Muscle of back (tissue), 11 donors: Measurements from ENCODE around the gene FBL. TPM values are rescaled to one million over a fixed set of nuclear protein-coding genes. Genes with fewer than 3 reads are reported as not detected.
A peak's percentile ranks its signal among the peaks of the same experiment; 100 is the strongest.
"Not testable (repeated sequence)": the region's sequence is repeated elsewhere in the genome, so short reads cannot be mapped to it uniquely, and the experiment has no call there.

Experiments used
- DNase-seq, 3 donors: peaks; one replicate each; pipeline versions ENCODE4 v3.0.0 to v3.0.0-alpha.2; 2013
- polyA plus RNA-seq, 10 donors: library from polyadenylated mRNA; unstranded; fragments of 120-200 nt; gene quantifications; one replicate each; pipeline ENCODE4 v1.2.1, GENCODE V29; 2013; ENCODE audit not compliant: insufficient read length in 10 of 10

The FBL gene
- polyA plus RNA-seq, 10 donors: 213 to 384 (median 252) TPM

DNA sequence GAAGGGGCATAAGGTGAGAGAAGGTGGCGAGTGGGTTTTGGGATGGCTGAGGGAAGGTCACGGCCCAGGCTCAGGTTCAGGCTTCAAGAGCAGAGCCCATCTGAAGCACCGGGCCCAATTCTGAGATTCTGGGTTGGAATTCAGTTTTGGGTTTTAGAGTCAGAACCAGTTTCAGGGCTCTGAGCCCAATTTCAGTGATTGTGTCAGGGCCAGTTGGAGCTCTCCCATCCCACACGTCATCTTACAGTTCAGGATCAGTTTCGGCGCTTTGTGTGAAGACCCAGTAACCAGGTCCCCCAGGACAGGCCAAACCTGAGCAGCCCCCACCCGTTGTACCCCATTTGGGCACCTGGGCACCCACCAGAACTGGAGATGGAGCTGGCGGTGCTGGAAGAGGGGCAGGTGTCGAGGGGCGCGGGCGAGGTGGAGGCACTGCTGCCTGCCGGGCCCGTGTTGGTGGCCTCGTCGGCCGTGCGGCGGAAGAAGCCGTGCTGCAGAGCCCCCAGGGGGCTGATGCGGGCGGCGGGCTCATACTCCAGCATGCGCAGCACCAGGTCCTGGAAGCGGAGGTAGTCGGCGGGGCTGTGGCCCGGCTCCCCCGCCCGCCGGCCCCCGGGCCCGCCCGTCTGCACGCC lies 19.8 kb downstream of the FBL start:
- DNase-seq: no peak

- no peak for DNase-seq
Measured at GRCh38 chr19:39825531-39826076, 20.6 kb downstream of the FBL start.

DNA sequence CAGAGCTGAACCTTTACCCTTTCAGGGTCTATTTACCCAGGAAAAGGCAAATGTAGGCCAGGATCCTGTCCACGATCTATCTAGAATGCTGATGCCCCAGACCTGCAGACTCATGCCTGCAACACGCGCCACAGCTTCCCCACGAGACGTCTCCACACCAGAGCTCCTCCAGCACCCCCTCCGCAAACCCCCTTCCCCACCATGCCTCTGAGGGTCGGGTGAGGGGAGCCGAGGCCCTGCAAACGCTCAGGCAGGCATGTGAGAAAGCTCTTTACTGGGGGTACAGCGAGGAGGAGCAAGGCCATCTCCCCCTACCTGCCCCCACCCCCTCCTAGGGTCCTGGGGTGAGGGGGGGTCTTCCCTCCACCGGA lies 21.1 kb downstream of the FBL start:
- DNase-seq: no peak

- DNase-seq: peak; percentile 90 to 96 (median 91)
Measured at GRCh38 chr19:39824143-39825092, 21.8 kb downstream of the FBL start.

GRCh38 chr19:39823686-39824085 lies 22.5 kb downstream of the FBL start:
- DNase-seq: no peak

DNA sequence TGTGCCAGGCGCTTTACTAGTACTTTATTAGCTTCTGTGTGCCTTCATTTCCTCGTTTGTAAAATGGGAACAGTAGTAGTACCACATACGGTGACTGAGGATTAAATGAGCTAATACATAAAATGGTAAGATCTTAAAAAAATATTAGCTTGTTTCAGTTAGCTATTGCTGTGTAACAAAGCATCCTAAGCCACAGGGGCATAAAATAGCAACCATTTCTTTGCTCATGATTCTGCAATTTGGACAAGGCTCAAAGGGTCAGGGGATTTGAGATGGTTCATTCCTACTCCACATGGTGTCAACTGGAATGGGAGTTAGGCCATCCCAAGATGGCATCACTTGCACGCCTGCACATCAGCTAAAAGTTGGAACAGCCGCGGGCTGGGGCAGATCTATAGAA lies 25.5 kb downstream of the FBL start:
- no peak for DNase-seq

DNA sequence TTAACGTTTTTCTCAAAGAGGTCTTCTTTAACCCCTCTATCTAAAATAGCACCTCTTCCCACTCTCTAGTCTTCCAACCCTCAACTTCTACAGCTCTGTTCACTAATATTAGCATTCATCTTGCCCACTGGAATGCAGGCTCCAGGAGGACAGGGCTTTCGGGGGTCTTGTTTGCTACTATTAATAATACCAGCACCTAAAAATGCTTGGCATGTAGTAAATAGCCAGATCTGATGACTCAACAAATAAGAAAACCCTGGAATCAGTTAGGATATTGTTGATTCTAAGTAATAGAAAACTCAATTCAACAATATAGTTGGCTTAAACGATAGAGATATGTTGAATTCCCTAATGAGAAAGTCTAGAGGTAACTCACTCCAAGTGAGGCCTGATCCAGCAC lies 26.4 kb downstream of the FBL start:
- no peak for DNase-seq

DNA sequence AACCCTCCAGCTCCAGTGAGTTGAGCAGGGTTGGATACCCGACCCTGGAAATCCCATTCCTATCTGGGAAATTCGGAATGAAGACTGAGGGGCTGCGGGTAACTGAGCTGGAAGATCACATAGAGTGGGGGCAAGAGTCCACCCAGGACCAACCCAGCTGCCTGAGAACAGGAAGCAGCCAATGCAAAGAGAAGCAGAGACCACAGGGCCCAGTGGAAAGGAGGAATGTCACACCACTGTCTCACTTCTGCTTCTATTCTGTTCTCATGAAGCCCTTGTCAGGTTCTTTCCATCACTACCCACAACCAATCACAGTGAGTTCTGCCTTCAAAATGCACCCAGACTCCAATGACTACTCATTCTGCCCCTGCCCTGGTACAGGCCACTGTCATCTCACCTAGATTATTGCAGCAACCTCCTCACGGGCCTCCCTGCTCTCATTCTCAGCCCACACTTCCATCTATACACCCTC lies 27.5 kb downstream of the FBL start:
- no peak for DNase-seq

DNA sequence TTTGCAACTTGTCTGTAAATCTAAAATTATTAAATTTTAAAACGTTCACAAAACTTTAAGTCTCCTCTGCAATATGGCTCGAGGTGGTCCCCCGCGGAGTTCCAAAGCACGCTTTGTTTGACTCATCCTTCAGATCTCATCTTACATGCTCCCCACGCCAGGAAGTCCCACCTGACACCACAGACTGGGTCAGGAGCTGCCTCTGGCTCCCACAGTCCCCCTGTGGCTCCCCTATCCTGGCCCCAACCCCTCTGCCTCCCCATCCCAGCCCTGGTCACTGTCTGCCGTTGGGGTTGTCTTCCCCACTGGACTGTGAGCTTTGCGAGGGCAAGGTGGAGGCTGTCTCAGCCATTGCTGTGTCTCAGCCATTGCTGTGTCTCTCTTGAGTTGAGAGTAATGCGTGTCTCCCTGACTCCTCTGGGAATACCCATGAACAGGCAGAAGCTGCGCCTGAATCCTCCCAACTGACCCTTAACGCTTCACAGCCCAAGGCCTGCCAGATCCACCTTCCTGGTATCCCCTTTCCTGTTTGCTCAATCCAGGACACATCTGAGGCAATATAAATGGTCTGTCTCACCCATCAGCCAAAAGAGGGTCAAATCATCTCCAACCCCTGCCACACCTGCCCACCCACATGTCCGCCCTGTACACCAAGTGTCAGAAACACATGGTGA lies 28.2 kb downstream of the FBL start:
- DNase-seq: no peak

DNA sequence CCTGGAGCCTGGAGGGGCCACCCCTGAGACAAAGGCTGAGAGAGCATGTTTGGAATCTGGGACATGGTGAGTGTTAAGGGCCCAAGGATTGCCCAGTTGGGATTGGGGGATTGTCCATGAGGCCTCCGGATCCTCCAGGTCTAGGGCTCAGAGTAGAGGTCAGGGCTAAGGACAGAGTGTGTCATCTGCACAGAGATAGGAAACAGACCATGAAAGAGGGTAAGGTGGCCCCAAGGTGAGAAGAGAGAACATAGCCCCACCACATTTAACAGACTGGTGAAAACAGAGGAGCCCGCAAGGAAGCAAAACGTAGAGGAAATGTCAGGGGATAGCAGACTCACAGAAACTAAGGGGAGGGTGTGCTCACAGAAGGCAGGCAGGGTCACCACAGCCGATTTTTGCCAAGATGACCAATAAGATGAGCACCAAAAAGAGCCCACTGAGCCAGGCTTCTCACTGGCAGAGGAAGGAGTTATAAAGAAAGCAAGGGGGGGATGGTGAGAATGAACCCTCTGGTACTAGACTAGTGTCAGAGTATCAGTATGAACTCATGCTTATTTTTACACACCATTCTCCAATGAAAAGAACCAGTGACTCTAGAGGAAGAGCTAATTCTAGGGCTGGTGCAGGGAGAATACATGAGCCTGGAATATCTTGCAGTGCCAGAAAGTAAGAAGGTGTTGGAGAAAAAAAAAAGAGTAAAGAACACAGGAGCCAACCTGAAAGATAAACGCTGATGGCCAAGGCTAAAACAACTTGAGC lies 29.7 kb downstream of the FBL start:
- DNase-seq: no peak

DNA sequence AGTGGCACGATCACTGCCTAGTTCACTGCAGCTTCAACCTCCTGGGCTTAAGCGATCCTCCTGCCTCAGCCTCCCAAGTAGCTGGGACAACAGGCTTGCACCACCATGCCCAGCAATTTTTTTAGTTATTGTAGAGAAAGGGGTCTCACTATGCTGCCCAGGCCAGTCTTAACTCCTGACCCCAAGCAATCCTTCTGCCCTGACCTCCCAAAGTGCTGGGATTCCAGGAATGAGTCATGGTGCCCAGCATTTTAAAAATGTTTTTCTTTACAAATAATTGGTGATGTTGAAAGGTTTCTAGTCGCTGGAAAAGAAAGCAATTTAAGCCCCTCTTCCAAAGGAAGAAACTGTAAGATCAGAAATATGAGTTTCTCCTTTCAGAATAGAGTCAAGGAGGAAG lies 31.6 kb downstream of the FBL start:
- DNase-seq: no peak

GRCh38 chr19:39814111-39814510 lies 32.1 kb downstream of the FBL start:
- not testable (repeated sequence) for DNase-seq

DNA sequence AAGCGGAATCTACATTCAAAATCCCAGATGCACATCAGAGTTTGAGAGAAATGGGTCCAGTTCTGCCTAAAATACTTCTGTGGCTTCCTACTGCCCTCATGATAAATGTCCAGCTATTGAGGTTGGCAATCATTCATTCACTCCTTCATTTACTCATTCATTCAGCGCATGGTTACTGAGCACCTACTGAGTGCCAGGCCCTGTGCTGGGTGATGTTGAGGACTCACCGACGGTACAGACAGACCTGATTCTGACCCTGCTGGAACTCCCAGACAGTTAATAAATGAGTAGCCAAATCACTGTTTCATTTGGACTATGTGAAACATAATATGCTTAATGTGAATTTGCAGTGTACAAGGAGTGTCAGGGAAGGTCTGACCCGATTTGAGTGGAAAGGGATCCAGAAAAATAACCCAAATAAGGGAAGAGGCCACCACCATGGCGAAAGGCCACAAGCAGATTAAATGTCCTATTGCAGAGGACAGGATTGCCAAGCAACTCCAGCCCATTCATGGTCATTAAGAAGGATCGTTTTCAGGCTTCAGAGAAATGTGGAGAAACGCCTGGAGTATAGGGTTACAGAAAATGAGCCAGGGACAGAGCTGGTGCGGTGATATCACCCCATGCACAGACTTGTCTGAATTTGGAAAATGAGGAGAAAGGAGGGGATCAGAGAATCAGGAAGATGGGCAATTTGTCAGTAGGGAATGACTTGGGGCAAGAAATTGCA lies 32.8 kb downstream of the FBL start:
- DNase-seq: peak in 1 of 3 donors; percentile 30

DNA sequence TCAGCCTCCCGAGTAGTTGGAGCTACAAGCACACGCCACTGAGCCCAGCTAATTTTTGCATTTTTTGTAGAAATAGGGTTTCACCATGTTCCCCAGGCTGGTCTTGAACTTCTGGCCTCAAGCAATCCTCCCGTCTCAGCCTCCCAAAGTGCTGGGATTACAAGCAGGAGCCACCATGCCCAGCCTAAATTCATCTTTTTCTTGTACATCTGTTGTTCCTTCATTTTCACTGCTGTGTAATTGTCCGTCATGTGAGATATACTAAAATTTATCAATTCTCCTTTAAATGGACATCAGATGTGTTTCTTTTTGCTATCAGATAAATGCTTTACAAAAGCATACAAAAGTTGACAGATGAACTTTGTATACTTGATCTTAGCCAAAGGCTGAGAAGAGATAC lies 35.1 kb downstream of the FBL start:
- DNase-seq: no peak

- DNase-seq: no peak
Measured at GRCh38 chr19:39810424-39810823, 35.8 kb downstream of the FBL start.

DNA sequence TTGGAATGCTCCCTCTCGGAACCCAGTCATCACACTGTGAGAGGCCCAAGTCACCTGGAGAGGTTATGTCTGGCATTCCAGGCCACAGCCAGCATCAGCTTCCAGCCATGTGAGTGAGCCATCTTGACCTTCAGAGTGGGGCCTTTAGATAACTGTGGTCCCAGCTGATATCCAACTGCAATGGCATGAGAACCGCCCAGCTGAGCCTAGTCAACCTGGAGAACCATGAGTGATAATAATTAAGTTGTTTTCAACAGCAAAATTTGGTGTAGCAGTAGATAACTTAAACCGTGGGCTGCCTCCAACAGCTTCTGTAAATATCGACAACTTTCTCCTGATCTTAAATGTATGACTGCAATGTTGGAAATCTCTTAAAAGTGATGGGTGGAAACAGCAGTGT lies 36.8 kb downstream of the FBL start:
- DNase-seq: no peak

DNA sequence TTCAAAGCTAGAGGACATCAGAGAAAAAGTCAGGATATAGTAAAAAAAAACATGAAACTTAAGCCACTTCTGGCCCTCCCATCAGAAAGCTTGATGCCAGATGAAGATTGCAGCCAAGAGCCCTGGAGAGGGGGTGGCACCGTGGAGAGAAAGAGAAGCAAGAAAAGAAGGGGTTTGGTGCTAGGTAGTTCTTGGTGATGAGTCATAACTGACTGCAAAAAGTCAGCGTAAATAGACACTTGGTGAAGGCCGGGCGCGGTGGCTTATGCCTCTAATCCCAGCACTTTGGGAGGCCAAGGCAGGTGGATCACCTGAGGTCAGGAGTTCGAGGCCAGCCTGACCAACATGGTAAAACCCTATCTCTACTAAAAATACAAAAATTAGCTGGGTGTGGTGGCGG lies 37.5 kb downstream of the FBL start:
- DNase-seq: not testable (repeated sequence)

- no peak for DNase-seq
Measured at GRCh38 chr19:39807846-39808364, 38.3 kb downstream of the FBL start.

DNA sequence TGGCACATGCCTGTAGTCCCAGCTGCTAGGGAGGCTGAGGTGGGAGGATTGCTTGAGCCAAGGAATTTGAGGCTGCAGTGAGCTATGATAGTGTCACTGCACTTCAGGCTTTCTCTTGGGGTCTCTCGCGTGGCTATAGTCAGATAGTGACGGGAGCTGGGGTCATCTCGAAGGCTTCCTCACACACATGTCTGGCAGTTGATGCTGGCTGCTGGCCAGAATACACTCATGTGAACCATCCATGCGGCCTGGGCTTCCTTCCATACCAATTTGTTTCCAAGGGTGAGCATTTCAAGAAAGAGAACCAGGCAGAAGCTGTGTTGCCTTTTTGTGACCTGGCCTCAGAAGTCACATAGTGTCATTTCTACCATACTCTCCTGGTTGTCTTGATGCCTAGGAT lies 41.1 kb downstream of the FBL start:
- DNase-seq: no peak

GRCh38 chr19:39802958-39803357 lies 43.2 kb downstream of the FBL start:
- peak in 2 of 3 donors; percentile 32 to 57 for DNase-seq

- no peak for DNase-seq
Measured at GRCh38 chr19:39797083-39797482, 49.1 kb downstream of the FBL start.
